Inferior parietal cortex (tissue), 1 donor: ENCODE results near the gene SIRPB2.

Experiments used
- DNase-seq: peaks from one replicate; pipeline ENCODE4 v3.0.0-alpha.2; 2016; ENCODE audit errors: extremely low spot score

SIRPB2 gene

DNA sequence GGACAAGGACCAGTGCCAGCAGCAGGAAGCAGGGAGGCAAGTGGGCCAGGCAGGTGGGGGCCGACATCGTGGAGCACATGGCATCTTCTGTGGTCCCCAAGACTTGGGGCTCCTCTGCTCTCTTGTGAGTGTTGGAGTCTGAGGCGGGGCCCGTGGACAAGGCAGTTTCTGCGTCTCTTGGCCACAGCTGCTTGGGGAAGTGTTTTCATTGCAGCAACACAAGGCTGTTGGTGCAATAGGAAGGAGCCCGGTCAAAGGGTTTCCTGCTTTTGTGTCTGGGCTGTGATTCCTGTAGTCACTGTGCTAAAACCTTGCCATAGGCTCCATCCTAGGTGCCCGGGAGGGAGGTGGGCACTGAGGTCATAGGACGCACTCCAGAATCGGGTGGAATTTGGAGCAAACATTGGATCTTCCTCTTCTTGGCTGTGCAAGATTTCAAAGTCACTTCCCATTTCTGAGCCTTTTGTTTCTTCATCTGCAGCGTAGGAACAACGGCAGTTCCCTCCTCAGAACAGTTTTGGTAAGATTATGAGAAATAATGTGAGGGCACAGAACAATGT, at the start of gene SIRPB2:
SIRPB2 (minus strand) TSS at position 140 of the 560 bp plus-strand sequence; CDS start at position 79, 61 bp downstream.
- no peak for DNase-seq

DNA sequence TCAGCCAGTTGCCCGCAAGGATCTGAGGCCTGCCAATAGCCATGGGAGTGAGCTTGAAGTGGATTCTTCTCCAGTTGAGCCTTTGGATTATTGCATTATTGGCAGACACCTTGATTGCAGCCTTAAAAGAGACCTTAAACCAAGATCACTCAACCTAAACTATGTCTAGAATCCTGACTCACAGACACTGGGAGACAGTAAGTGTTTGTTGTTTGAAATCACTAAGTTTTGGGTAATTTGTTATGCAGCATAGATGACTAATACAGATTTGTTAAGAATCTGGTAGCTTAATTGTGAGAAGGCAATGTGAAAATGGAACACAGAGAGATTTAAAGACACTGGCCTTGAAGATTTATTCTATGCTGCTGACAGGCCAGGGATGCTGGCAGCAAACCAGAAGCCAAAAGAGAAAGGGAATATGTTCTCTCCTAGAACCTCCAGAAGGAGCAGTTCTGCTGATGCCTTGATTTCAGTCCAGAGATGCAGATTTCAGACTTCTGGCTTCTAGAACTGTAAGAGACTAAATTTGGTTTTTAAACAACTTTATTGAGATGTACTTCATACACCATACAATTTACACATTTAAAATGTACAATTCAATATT, 48.7 kb upstream of the SIRPB2 start:
- no peak for DNase-seq

DNA sequence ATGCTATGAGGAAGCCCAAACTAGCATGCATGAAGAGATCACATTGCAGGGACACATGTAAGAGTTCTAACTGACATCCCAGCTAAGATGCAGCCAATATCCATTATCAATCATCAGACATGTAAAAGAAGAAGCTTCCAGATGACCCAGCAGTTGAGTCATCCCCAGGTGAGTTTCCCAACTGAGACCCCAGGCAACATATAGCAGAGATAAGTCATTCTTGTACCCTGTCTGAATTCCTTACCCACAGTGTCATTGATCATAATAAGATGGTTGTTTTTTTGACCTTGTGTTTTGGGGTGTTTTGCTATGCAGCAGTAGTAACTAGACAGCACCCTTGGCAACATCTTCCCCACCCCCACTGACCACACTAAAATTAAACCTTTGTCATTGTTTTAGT, 47.4 kb upstream of the SIRPB2 start:
- DNase-seq = no peak

DNA sequence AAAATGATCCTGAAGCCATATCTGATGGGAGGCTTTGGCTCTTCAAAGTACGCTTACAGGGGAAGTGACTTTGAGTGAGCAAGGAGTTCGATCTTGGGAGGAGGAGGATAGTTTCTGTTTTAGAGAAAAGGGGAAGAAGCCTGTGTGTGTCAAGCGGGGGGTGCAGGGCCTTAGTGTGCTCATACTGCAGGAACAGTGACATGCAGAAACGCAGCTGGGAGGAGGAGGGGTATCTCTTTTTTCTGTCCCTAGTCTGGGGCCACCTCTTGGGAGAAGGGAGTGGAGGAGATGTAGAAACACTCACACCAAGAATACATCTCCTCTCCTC, 46.5 kb upstream of the SIRPB2 start:
- no peak for DNase-seq

DNA sequence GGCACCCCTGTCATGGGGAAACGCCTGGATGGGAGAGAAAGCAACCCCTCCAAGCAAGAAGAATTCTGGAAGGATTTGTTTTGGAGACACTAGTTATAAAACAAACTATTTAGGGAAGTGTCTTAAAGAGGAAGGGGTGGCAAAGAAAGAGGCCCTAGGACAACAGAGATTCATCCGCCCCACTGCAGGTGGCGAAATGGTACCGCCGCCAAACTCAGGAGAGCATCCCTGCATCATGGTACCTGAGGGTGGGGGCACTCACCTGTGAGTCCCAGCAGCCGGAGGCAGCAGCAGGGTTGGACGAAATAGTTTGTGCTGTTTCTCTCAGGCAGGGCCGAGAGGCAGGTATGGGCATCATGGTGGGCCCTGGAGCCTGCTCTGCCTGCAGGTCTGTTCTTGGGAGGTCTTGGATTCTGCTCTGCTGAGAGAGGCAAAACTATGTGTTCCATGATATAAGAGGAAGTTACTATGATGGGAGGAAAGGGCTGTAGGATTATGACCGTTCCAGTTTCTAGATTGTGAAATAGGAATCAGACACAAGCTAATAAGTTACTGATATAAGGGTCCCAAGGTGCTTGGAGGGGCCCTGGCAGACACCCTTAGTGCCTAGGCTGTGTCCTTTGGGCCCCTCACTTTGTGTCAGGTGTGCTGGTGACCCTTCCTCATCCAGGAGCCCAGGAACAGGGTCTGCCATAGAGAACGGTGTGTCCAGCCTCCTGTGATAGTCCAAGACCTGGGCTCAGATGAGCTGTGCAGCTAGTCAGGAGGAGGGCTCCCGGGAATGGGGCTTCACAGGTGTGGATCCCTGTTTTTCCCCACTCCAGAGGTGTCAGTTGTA, 45.9 kb upstream of the SIRPB2 start:
- DNase-seq = no peak

DNA sequence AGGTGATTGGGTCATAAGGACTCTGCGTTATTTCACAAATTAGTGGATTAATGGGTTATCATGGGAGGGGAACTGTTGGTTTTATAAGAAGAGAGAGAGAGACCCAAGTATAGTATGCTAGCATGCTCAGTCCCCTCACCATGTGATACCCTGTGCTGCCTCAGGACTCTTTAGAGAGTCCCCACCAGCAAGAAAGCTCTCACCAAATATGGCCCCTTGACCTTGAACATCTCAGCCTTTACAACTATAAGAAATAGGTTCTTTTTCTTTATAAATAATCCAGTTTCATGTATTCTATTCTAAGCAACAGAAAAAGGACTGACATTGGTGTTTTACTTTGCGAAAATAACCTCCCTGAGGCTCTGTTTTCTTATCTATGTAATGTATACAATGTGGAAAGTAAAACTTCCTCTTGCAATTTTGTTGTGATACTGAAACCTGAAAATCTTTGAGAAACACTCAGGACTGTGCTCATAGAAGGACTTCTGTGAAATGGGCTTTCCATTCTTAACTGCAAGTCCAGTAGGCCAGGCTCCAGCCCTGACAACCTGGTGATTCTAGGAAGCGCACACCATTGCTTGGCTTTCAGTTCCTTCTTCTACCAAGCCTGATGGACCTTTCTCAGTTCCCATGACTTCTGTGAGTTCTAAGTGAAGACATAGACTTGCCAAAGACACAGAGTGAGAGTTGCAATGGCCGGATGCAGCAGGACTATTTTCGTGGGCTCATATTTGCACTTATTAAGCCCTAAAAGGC, 44.4 kb upstream of the SIRPB2 start:
- no peak for DNase-seq

DNA sequence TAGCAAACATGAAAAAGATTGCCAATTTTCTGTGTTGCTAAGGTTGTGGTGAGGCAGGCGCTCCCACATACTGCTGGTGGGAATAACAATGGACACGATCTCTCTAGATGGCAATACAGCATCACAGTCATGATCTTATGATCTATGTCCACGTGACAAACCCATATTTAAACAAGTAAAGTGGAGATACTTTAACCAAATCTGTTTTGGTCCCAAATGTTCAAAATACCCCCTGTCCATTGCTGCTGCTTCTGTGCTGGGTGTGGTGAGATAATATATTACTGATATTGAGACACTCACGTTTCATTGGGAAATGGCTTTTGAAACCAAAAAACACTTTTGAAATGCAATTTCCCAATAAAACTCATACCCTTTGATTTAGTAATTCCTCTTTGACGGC, 43.3 kb upstream of the SIRPB2 start:
- DNase-seq = no peak

DNA sequence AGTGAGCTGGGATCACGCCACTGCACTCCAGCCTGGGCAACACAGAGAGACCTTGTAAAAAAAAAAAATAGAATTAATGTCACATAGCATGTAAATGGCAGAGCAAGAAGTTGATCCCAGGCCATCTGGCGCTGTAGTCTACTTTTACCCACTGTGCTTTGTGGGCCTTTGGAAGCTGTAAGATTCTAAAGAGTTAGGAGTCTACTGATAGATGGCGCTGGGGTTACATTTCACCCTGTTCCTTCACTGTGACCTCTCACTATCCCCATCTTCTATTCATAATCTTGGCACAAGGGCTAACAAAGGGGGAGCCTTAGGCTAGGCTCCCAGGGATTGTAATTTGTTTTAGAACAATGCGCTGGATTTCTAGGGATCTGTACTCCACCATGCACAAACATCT, 41.8 kb upstream of the SIRPB2 start:
- no peak for DNase-seq

DNA sequence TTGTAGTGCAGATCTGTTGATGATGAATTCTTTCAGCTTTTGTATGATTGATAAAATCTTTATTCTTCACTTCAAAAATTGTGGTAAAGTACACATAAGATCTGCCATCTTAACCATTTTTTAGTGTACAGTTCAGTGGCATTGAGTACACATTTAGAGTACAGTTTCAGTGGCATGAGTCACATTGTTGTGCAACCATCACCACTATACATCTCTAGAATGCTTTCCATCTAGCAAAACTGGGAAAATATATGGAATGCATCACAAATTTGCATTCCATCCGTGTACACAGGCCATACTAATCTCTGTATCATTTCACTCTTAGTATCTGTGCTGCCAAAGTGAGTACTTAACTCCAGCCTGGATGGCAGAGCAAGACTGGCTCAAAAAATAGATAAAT, 37.6 kb upstream of the SIRPB2 start:
- DNase-seq = no peak

DNA sequence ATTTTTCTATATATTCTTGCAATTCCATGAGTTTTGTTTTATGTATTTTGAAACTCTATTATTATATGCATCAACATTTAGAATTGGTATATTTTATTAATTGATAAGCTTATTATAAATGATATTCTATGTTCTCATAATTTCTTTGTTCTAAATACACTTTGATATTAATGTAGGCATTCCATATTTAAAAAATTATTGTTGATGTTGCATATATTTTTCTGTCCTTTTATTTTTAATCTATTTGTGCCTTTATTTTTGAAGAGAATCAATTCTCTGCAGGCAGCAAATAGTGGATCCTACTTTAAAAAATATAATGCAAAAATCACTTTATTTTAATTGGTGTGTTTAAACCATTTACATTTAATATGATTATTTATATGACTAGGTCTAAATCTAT, 36.7 kb upstream of the SIRPB2 start:
- no peak for DNase-seq

DNA sequence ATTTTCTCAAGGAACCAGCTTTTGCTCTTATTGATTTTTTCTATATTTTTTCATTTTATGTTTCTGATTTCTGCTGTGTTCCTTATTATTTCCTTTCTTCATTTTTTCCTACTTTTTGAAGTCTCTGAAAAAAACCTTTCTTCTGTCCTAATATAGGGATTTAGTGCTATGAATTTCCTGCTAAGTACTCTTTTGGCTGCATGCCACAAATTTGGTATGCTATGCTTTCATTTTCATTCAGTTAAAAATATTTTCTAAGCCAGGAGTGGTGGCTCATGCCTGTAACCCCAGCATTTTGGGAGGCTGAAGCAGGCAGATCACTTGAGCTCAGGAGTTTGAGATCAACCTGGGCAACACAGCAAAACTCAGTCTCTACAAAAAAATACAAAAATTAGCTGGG, 35.7 kb upstream of the SIRPB2 start:
- DNase-seq = no peak

DNA sequence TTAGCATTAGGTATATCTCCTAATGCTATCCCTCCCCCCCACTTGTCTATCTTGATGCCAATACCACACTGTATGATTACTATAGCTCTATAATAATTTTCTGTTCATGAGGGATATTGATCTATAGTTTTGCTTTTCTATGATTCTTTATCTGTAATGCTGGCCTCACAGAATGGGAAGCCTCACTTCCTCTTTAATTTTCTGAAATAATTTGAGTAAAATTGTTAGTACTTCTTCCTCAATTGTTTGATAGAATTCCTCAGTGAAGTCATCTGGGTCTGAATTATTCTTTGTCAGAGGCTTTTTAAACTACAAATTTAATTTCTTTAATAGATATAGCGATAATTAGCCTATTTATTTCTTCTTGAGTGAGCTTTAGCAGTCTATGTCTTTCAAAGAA, 35.1 kb upstream of the SIRPB2 start:
- DNase-seq = no peak

DNA sequence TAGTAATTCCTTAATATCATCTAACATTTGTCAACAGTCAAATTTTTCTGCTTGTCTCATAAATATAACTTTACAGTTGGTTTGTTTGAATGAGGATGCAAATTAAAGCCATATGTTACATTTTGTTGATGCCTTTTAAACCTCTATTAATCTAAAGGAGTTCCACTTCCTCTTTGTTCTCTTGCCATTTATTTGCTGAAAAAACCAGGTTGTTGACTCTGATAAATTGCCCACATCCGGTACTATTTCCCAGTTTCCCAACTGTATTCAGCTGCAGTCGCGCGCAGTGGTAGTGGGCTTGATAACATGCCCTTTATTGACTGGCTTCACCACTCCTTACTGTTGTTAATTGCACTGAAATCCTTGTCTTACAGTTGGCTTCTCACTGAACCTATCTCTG, 32.8 kb upstream of the SIRPB2 start:
- DNase-seq = no peak

DNA sequence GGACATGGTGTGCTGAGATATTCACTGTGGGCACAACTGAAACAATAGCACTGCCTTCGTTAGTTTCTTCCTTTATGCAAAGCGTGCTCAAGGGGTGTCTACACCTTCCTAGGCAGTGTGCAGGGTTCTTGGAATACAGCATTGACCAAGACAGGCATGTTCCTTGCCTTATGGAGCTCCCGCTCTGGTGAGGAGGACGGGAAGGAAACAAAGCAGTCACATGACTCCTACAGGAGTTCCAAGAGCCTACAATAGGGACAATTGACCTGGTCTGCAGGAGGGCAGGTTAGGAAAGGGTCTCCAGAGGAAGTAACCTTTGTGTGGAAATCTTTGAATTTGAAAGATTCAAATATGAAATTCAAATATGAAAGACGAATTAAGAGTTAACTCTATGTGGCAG, 25.8 kb upstream of the SIRPB2 start:
- DNase-seq = no peak

DNA sequence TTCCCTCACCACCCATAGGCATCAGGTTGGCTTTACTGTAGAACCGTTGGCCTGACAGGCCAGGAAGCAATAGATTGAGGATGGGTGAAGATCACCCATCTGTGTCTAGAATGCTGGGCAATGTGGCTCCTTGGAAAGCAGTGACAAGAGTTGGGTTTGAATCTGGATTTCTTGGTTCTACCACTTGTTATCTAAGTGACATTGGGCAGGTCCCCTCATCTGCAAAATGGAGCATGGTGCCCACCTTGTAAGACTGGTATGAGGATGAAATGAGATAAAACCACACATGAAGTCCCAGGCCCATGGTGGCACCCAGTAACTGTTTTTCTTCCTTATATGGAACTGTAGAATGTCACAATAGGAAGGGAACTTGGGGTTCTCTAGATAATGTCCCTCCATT, 22.6 kb upstream of the SIRPB2 start:
- no peak for DNase-seq

DNA sequence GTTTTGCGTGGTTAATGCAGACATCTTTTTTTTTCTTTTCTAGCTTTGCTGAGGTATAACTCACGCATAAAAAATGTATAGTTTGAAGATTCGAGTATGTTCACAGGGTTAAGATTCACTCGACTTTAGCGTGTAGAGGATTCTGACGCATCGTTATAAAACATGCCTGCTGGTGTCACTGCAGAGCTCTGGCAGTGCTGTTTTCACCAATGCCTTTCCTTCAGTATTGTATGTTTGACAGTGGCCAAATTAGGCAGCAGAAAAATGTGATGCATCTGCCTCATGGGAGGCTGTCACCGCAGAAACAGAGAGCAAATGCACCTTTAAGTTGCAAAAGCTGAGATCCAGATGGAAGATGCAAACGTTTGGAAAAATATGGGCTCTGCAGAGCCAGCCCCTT, 18.0 kb upstream of the SIRPB2 start:
- peak; percentile 69 for DNase-seq

DNA sequence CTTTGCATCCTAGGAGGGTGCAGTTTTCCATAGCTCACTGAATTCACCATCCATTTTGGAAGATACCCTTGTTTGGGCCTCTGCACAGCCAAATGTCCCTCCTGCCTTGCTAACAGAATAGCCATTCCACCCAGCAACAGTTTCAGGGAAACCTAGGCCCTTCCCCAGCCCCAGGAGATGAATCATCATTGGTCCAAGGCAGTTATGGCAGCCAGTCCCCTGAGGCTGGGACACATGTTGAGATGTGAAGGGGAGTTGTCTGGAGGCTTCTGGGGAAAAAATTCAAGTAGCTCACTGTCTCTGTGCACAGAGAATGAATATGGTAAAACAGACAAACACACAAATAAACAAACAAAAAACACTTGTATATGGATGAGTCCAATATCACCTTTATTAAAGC, 17.4 kb upstream of the SIRPB2 start:
- DNase-seq = no peak

DNA sequence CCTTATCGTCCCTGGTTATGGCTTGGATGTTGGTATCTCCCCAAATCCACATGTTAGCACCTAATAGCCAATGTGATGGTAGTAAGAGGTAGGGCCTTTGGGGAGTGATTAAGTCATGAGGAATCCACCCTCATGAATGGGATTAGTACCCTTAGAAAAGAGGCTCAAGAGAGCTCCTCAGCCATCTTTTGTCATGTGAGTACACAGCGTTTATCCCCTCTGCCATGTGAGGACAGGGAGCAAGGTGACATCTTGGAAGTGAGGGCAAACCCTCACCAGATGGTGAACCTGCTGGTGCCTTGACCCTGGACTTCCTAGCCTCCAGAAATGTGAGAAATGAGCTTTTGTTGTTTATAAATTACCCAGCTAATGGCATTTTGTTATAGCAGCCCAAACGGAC, 16.1 kb upstream of the SIRPB2 start:
- DNase-seq = no peak

DNA sequence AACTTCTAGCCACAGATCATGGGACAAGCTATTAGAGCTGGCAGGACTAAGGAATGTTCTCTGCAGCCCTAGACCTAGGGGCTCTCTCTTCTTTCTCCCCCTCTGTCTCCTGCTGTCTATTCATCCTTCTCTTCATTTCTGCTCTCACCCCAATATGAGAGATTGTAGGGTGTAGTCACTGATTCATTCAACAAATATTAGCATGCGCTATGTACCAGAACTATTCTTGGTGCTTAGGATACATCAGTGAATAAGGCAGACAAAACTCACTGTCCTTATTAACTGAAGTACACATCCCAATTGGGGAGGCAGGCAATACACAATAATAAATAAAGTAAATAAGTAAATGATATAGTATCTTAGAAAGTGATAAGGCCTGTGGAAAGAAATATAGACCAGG, 14.7 kb upstream of the SIRPB2 start:
- no peak for DNase-seq

DNA sequence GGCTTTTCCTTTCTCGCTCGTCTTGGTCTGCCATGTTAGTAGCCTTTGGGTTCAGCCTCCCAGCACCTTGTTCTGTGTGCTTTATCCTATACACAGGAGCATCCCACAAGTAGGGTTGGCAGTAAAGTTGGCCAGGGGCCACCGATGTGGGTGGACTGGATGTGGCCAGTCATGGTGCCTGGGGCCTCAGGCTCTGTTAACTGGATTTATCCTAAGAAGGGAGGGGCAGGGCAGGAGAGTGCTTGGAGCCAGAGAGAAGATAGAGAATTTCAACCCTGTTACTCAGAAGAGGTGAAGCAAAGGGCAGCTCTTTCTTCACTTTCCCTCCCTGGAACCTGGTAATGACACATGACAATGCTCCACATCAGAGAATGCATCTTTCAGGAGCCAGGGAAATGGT, 14.1 kb upstream of the SIRPB2 start:
- no peak for DNase-seq

DNA sequence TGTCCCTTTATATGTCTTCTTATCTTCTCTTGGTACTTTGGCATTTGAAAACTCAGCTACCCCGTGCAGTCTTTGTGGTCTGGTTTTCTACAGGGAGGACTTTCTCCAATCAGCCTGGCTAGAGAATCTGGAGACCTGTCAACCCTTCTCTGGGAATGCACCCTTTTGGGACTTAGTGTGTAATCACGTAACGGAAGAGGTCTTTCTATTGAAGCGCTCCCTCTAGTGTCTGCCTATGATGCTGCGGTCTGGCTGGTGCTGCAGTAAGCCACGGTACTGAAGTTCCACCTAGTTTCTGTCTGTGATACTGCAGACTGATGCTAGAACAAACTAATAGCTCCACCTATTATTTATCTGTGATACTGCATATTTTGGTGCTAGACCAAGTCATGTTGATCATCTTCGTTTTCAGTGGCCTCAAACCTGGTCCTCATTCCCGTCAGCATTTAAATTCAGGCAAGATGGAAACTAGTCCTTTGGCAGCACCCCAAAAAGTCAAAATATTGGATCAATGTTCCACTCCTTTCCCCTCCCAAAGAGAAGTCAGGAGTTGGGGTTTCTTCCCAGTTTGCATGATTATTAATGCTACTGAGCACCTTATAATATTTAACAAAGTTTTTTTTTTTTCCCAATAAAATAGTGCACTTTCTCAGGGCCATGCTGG, 12.5 kb upstream of the SIRPB2 start:
- peak; percentile 73 for DNase-seq

DNA sequence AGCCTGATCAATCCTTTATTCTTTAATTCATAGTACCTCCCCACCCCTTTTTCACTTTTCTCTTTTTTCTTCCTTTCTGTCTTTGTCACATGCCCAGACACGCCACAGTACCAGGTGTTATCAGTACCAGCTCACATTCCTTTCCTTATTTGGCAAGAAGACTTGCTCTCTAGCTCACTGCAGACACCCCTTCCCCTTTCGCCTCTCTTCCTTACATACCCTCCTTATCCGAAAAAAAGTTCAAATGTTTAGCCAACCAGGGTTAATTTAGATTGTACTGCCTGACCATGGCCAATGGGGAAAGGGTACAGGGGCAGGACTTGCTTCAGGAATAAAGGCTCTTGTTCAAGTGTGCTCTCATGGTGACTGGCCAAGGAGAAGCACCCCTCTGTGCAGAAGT, 9.3 kb upstream of the SIRPB2 start:
- no peak for DNase-seq
